Measurements from ENCODE around the gene GOLGA6C. TPM values are rescaled to one million over a fixed set of nuclear protein-coding genes. Genes with fewer than 3 reads are reported as not detected.

The GOLGA6C gene
- total and polyA plus RNA-seq, 2 experiments from 2014 or later: not detected

DNA sequence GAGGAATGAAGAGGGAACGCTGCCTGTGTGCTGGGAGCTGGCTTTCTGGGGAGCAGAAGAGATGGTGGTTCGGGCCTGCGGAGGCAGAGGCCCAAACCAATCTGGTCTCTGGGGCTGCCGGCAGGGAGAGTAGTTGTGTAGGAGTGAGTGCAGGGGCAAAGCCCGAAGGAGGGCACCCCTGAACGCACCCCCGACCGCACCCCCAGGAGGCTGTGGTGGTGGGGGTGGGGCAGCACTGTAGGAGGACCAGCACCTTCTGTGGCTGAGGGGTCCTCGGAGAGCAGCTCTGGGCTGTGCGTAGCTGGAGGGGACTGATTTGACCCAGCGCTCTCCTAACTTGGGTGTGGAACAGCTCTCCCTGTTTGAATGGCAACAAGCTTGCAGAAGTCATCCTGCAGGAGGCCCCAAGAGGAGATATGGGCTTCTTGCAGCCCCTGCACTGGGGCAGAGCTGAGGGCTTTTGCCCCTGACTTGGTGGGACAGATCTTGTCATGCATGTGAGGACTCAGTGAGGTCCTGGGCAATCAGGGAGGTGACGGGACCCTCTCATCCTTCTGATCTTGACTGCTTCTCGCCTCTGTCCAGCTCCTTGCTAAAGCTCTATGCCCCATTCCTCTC lies 30.4 kb upstream of the GOLGA6C start:
- Histone ChIP-seq H3K79me2 (ENCODE audit: insufficient read depth) (no peaks in the 10 kb centered on the region), H3K4me2 (ENCODE audit: unreplicated experiment) (no peak overlapping the region), H3K4me1 (ENCODE audit: insufficient read depth) (no peaks in the 10 kb centered on the region), H3K36me3 (ENCODE audit: low read depth) (no peaks in the 10 kb centered on the region), H2AFZ (no peak overlapping the region), H3K9me3 (ENCODE audit: low read depth) (no peaks in the 10 kb centered on the region), H3K27ac (no peak overlapping the region), H3K27me3 (replicated peaks; ENCODE audit: insufficient read depth) (peaks cover 17% of the 10 kb centered on the region), H3F3A (ENCODE audit: insufficient read depth) (no peaks in the 10 kb centered on the region), H3K9ac (no peak overlapping the region), H4K20me1 (ENCODE audit: insufficient read depth) (no peaks in the 10 kb centered on the region), H3K4me3 (no peak overlapping the region), H3K9me2 (ENCODE audit: insufficient read depth) (no peaks in the 10 kb centered on the region)
- in situ Hi-C loops (cut with MboI): no loop called here
- 69 to 74% methylated on average over 9 to 13 of the region's 13 CpGs for WGBS, 2 experiments (ENCODE audit: low coverage in 1 of 2, low lambda C conversion rate in 2 of 2, missing lambda C conversion rate in 2 of 2)
- TF ChIP-seq EZH2 (IDR thresholded peaks at IDR 0.05; ENCODE audit: insufficient read depth, poor library complexity, severe bottlenecking): no peak
- no peak for TF ChIP-seq EZH2phosphoT487 (IDR thresholded peaks at IDR 0.05; ENCODE audit: insufficient read depth, low read depth)
- no peak for DNase-seq

GRCh38 chr15:75228787-75229186 lies 29.3 kb upstream of the GOLGA6C start:
- Histone ChIP-seq H2AFZ (no peak overlapping the region), H3K4me3 (no peak overlapping the region), H3K27me3 (replicated peaks; ENCODE audit: insufficient read depth) (peaks cover 22% of the 10 kb centered on the region), H3K27ac (no peak overlapping the region), H4K20me1 (ENCODE audit: insufficient read depth) (no peaks in the 10 kb centered on the region), H3K4me1 (ENCODE audit: insufficient read depth) (no peaks in the 10 kb centered on the region), H3K79me2 (ENCODE audit: insufficient read depth) (no peaks in the 10 kb centered on the region), H3K9me3 (ENCODE audit: low read depth) (no peaks in the 10 kb centered on the region), H3K36me3 (ENCODE audit: low read depth) (no peaks in the 10 kb centered on the region), H3F3A (ENCODE audit: insufficient read depth) (no peaks in the 10 kb centered on the region), H3K9me2 (ENCODE audit: insufficient read depth) (no peaks in the 10 kb centered on the region), H3K9ac (no peak overlapping the region), H3K4me2 (ENCODE audit: unreplicated experiment) (no peak overlapping the region)
- in situ Hi-C loops (cut with MboI): no loop called here
- TF ChIP-seq EZH2 (IDR thresholded peaks at IDR 0.05; ENCODE audit: insufficient read depth, poor library complexity, severe bottlenecking): no peak
- no peak for TF ChIP-seq EZH2phosphoT487 (IDR thresholded peaks at IDR 0.05; ENCODE audit: insufficient read depth, low read depth)
- WGBS, 2 experiments (ENCODE audit: low coverage in 1 of 2, low lambda C conversion rate in 2 of 2, missing lambda C conversion rate in 2 of 2): 63 to 72% methylated on average over 9 of the region's 9 CpGs
- no peak for DNase-seq

DNA sequence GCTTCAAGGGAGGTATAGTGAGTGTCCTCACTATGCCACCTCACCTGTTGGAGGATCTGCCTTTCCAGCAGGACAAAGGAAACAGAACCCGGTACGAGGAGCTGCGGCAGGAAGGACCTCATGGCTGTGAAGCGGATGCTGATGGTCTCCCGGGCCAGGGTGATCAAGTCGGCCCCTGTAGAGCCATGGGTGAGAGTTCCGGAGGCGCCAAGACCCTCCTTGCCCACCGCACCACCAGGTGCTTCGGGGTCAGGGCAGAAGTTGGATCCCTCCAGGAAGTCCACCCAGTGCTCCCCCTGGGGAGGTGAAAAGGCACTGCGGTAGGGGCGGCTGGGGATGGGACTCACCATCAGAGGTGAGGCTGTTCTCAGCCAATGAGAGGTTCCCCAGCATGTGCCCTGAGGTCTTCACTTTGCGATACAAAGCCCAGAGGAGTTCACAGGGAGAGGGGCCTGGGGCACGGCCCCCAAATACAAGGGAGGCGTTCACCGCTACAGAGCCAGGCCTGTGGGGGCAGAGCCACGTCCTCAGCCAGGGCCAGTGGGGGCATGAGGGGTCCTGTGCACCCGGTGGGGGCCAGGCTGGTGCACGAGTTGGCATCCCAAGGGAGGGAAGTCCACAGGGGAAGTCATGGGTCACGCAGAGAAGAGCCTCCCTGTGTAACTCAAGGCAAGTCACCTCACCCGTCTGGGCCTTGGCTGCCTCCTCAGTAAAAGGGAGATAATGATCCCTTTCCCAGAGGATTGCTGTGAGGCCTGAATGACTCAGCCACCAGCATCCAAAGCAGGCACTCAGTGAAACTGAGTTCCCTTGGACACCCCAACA lies 28.7 kb upstream of the GOLGA6C start:
- in situ Hi-C loops (cut with MboI): no loop called here
- Histone ChIP-seq H3K9me2 (ENCODE audit: insufficient read depth) (no peaks in the 10 kb centered on the region), H3K9me3 (ENCODE audit: low read depth) (no peaks in the 10 kb centered on the region), H3F3A (ENCODE audit: insufficient read depth) (no peaks in the 10 kb centered on the region), H3K36me3 (ENCODE audit: low read depth) (no peaks in the 10 kb centered on the region), H3K79me2 (ENCODE audit: insufficient read depth) (no peaks in the 10 kb centered on the region), H3K4me3 (no peak overlapping the region), H3K27ac (no peak overlapping the region), H4K20me1 (ENCODE audit: insufficient read depth) (no peaks in the 10 kb centered on the region), H3K4me2 (ENCODE audit: unreplicated experiment) (no peak overlapping the region), H3K27me3 (replicated peaks; ENCODE audit: insufficient read depth) (peaks cover 28% of the 10 kb centered on the region), H2AFZ (no peak overlapping the region), H3K9ac (no peak overlapping the region), H3K4me1 (ENCODE audit: insufficient read depth) (no peaks in the 10 kb centered on the region)
- TF ChIP-seq EZH2 (IDR thresholded peaks at IDR 0.05; ENCODE audit: insufficient read depth, poor library complexity, severe bottlenecking) (no peak), EZH2phosphoT487 (IDR thresholded peaks at IDR 0.05; ENCODE audit: insufficient read depth, low read depth) (no peak)
- peak; percentile 51 for DNase-seq
- 71 to 72% methylated on average over 20 to 21 of the region's 21 CpGs for WGBS, 2 experiments (ENCODE audit: low coverage in 1 of 2, low lambda C conversion rate in 2 of 2, missing lambda C conversion rate in 2 of 2)

GRCh38 chr15:75230016-75230343 lies 28.2 kb upstream of the GOLGA6C start:
- no peaks in the 10 kb centered on the region for H4K20me1 ChIP-seq (ENCODE audit: insufficient read depth)
- no peak for DNase-seq
- no peak overlapping the region for H3K27ac ChIP-seq
- in situ Hi-C loops (cut with MboI): no loop called here
- no peaks in the 10 kb centered on the region for H3K4me1 ChIP-seq (ENCODE audit: insufficient read depth)
- WGBS, 2 experiments (ENCODE audit: low coverage in 1 of 2, low lambda C conversion rate in 2 of 2, missing lambda C conversion rate in 2 of 2): 82 to 84% methylated on average over 2 of the region's 2 CpGs
- no peaks in the 10 kb centered on the region for H3K36me3 ChIP-seq (ENCODE audit: low read depth)
- H3K4me3 ChIP-seq: no peak overlapping the region
- H3K9me2 ChIP-seq (ENCODE audit: insufficient read depth): no peaks in the 10 kb centered on the region
- no peak overlapping the region for H3K4me2 ChIP-seq (ENCODE audit: unreplicated experiment)
- TF ChIP-seq EZH2phosphoT487 (IDR thresholded peaks at IDR 0.05; ENCODE audit: insufficient read depth, low read depth) (no peak), EZH2 (IDR thresholded peaks at IDR 0.05; ENCODE audit: insufficient read depth, poor library complexity, severe bottlenecking) (no peak)
- H3K27me3 ChIP-seq (replicated peaks; ENCODE audit: insufficient read depth): peaks cover 34% of the 10 kb centered on the region
- no peaks in the 10 kb centered on the region for H3K9me3 ChIP-seq (ENCODE audit: low read depth)
- no peak overlapping the region for H3K9ac ChIP-seq
- H3K79me2 ChIP-seq (ENCODE audit: insufficient read depth): no peaks in the 10 kb centered on the region
- no peaks in the 10 kb centered on the region for H3F3A ChIP-seq (ENCODE audit: insufficient read depth)
- H2AFZ ChIP-seq: no peak overlapping the region

Measured in GM23248 (cell line).